Measurements from ENCODE around the gene NMNAT1.

DNA sequence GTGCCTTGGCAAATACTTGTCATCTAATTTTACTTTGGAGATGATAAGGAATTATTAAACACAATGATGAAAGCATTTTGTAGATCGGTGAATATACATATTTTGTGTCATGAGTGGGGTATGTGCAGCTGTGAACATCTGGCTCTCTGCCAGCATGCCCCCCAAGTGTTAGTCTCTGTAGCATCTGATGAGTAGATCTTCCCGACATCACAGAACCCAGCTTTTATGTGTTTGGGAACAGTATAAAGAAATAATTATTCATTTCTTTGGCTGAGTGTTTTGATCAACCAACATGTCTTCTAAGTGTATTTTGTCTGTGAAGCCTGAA is 28.7 kb upstream of the NMNAT1 start:
- TF ChIP-seq, protein P1, sequence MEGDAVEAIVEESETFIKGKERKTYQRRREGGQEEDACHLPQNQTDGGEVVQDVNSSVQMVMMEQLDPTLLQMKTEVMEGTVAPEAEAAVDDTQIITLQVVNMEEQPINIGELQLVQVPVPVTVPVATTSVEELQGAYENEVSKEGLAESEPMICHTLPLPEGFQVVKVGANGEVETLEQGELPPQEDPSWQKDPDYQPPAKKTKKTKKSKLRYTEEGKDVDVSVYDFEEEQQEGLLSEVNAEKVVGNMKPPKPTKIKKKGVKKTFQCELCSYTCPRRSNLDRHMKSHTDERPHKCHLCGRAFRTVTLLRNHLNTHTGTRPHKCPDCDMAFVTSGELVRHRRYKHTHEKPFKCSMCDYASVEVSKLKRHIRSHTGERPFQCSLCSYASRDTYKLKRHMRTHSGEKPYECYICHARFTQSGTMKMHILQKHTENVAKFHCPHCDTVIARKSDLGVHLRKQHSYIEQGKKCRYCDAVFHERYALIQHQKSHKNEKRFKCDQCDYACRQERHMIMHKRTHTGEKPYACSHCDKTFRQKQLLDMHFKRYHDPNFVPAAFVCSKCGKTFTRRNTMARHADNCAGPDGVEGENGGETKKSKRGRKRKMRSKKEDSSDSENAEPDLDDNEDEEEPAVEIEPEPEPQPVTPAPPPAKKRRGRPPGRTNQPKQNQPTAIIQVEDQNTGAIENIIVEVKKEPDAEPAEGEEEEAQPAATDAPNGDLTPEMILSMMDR (IDR thresholded peaks at IDR 0.05) = no peak
- TF ChIP-seq POLR2A (IDR thresholded peaks at IDR 0.05) = no peak

Data from vagina (tissue), 2 donors.